Adrenal gland (tissue), 12 donors: ENCODE measurements around the gene CEACAM6. TPM values are rescaled to one million over a fixed set of nuclear protein-coding genes. Genes with fewer than 3 reads are reported as not detected.

Experiments used
- DNase-seq, 7 donors: peaks; one replicate each; pipeline ENCODE4 v3.0.0-alpha.2; 2019 to 2020
- H3K27ac ChIP-seq, 5 donors: fragments of 200-600 bp; sonication (generic) in 4 of 5; 1 replicate in 3 of 5; 2 replicates in 2 of 5; pipeline versions ENCODE4 v1.5.1 to v1.8.0; 2016 to 2020; ENCODE audit warnings: mild to moderate bottlenecking in 1 of 5
- H3K27me3 ChIP-seq: fragments of 200-600 bp; 2 replicates; pipeline ENCODE4 v1.8.0; 2021
- H3K36me3 ChIP-seq, 2 donors: fragments of 200-600 bp; replicated peaks in 1 of 2; 1 replicate in 1 of 2; 2 replicates in 1 of 2; pipeline versions ENCODE4 v1.5.1 to v1.8.0; 2018 to 2022
- H3K4me1 ChIP-seq, 2 donors: fragments of 200-600 bp; replicated peaks in 1 of 2; 1 replicate in 1 of 2; 2 replicates in 1 of 2; pipeline versions ENCODE4 v1.5.1 to v1.8.0; 2018 to 2021
- H3K4me3 ChIP-seq, 4 donors: fragments of 200-600 bp; sonication (generic) in 3 of 4; one replicate each; pipeline ENCODE4 v1.5.1; 2016 to 2018
- H3K9me3 ChIP-seq, 3 donors: fragments of 200-600 bp; sonication (generic) in 1 of 3; replicated peaks in 1 of 3; 1 replicate in 2 of 3; 2 replicates in 1 of 3; pipeline versions ENCODE4 v1.5.1 to v1.8.0; 2016 to 2021
- POLR2A ChIP-seq, 2 donors: fragments of 450-650 bp; IDR thresholded peaks; one replicate each; pipeline ENCODE4 v1.6.1; 2017; ENCODE audit warnings: antibody characterized with exemption in 2 of 2, mild to moderate bottlenecking in 2 of 2, moderate library complexity in 1 of 2
- WGBS, 4 donors: extraction: QIAGEN DNeasy Blood & Tissue Kit in 2 of 4; methylation state at CpG; one replicate each; pipeline versions ENCODE4 v1.1.5 to v1.1.7; 2013 to 2017; 5-methylcytosine and 5-hydroxymethylcytosine counted together
- intact Hi-C, 2 donors: fragments of 100-400 bp; cut with DNase I; formaldehyde crosslinking; loops; one replicate each; pipeline versions ENCODE4 v1.14.1 to v1.15.0; 2022 to 2023
- polyA plus RNA-seq, 3 donors: library from polyadenylated mRNA; stranded (reverse); fragments of 200-250 nt in 2 of 3; fragments of 350-450 nt in 1 of 3; fragmentation: Illumina TruSeq in 1 of 3; extraction: RNeasy Lipid Tissue Mini Kit (QIAGEN cat#74804) in 1 of 3; gene quantifications; one replicate each; pipeline ENCODE4 v1.2.3, GENCODE V29; 2013 to 2014
- total RNA-seq, 9 donors: library from RNA; depleted of rRNA in 4 of 9; stranded (reverse); fragments of >200 nt in 4 of 9; fragments of 120-200 nt in 1 of 9; fragmentation: NEBNext Ultra II Directional in 1 of 9; extraction: Animal tissue kit (Norgen Biotek cat#: 25700) in 1 of 9; gene quantifications; one replicate each; pipeline versions ENCODE4 v1.1.0 to v1.2.4, GENCODE V29; 2013 to 2023
- TF ChIP-seq, protein P1 (sequence below), 6 experiments: fragments of 450-650 bp in 4 of 6; fragments of 200-600 bp in 2 of 6; sonication (generic) in 1 of 6; IDR thresholded peaks; 1 replicate in 5 of 6; 2 replicates in 1 of 6; pipeline versions ENCODE4 v1.5.1 to v1.8.0; 2016 to 2021; ENCODE audit warnings: antibody characterized with exemption in 6 of 6, mild to moderate bottlenecking in 2 of 6, moderate library complexity in 1 of 6
- donor health status: healthy with polysubstance abuse.
- donor health status: Bipolar disorder and iron deficiency.
- donor health status: DM: yes; HTN: yes; CAD: no.
- donor health status: DM: no; HTN: no; CAD: no.
- donor health status: DM: no; HTN: no; CAD: no.
- donor health status: DM: yes; HTN: yes; CAD: no.

The CEACAM6 gene
- total and polyA plus RNA-seq, 12 donors, result 0.06 to 0.76 (median 0.24) TPM; not detected in 5

DNA sequence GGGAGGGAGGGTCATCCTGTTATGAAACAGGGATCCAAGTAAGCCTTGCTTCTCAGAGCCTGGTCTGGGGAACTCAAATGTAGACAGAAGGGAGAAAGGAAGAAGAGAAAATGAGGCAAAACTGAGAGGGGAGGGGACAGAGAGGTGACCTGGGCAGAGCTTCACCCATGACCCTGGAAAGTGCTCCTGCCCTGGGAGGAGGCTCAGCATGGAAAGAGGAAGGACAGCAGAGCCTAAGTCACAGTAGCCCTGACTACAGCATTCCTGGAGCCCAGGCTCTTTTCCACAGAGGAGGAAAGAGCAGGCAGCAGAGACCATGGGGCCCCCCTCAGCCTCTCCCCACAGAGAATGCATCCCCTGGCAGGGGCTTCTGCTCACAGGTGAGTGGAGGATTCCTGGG lies 41.0 kb downstream of the CEACAM6 start, which contains the start of gene CEACAM3:
CEACAM3 (plus strand) TSS at position 226 of the 400 bp plus-strand sequence; CDS start at position 317, 91 bp downstream.
- no peaks in the 10 kb centered on the region for H3K4me1 ChIP-seq
- intact Hi-C loops, result no loop called here
- no peaks in the 10 kb centered on the region for H3K36me3 ChIP-seq
- no peak within 1 kb of the TSS for H3K27ac ChIP-seq
- DNase-seq, result no peak
- H3K27me3 ChIP-seq, result peaks cover 9% of the 10 kb centered on the region
- TF ChIP-seq, protein P1, sequence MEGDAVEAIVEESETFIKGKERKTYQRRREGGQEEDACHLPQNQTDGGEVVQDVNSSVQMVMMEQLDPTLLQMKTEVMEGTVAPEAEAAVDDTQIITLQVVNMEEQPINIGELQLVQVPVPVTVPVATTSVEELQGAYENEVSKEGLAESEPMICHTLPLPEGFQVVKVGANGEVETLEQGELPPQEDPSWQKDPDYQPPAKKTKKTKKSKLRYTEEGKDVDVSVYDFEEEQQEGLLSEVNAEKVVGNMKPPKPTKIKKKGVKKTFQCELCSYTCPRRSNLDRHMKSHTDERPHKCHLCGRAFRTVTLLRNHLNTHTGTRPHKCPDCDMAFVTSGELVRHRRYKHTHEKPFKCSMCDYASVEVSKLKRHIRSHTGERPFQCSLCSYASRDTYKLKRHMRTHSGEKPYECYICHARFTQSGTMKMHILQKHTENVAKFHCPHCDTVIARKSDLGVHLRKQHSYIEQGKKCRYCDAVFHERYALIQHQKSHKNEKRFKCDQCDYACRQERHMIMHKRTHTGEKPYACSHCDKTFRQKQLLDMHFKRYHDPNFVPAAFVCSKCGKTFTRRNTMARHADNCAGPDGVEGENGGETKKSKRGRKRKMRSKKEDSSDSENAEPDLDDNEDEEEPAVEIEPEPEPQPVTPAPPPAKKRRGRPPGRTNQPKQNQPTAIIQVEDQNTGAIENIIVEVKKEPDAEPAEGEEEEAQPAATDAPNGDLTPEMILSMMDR (IDR thresholded peaks at IDR 0.05), result no peak
- no peak for TF ChIP-seq POLR2A (IDR thresholded peaks at IDR 0.05)
- H3K9me3 ChIP-seq, result no peaks in the 10 kb centered on the region
- no peak within 1 kb of the TSS for H3K4me3 ChIP-seq

DNA sequence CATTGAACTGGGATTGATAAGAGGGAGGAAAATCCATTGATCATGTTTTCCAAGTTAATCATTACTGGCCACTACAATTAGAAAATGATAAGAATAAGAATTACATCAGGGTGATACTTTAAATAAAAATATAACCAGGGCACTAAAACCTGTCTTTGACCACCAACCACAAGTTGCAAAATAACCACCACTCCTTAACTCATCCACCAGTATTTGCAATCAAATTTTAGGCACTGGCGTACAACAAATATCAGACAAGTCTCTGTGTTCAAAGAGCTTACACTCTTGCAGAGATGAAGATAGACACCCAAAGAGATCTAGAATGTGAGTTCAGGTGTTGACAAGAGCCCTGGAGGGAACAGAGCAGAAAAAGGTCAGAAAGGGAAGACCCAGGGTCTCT lies 41.6 kb downstream of the CEACAM6 start:
- WGBS, 4 donors, result 79 to 94% (median 84%) methylated on average over 1 of the region's 1 CpG
- no peak for DNase-seq
- TF ChIP-seq POLR2A (IDR thresholded peaks at IDR 0.05), result no peak
- TF ChIP-seq, protein P1 (IDR thresholded peaks at IDR 0.05), result no peak
- intact Hi-C loops, result no loop called here
- Histone ChIP-seq H3K4me3 (no peak overlapping the region), H3K4me1 (no peaks in the 10 kb centered on the region), H3K9me3 (no peaks in the 10 kb centered on the region), H3K36me3 (no peaks in the 10 kb centered on the region), H3K27me3 (peaks cover 9% of the 10 kb centered on the region), H3K27ac (no peak overlapping the region)

DNA sequence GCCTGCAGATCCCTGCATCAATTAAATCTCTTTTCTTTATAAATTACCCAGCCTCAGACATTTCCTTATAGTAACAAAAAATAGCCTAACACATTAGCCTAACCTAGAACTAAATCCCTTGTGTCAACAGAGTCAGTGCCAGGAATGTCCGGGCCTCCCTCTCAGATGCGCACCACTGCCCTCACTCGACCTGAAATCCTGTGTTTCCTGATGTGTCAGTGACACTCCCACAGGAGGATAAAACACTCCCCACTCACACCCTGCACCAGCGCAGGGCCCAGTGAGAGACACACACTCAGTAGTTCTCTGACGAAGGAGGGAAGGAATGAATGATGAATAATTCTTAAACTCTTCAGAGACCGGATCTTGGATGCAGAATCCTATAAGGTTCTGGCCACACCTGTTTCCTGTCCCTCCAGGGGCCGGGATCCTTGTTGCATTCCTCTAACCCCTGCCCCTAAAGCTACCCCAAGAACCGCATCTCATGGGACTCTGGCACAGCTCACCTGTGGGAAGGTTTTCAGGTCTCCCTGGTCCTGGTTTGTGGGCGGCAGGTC lies 44.2 kb downstream of the CEACAM6 start:
- intact Hi-C loops, result no loop called here
- H3K36me3 ChIP-seq, result no peaks in the 10 kb centered on the region
- TF ChIP-seq POLR2A (IDR thresholded peaks at IDR 0.05), result no peak
- TF ChIP-seq, protein P1 (IDR thresholded peaks at IDR 0.05), result no peak
- no peak overlapping the region for H3K27ac ChIP-seq
- no peaks in the 10 kb centered on the region for H3K4me1 ChIP-seq
- WGBS, 4 donors, result 58 to 69% (median 65%) methylated on average over 8 to 9 of the region's 9 CpGs
- no peaks in the 10 kb centered on the region for H3K9me3 ChIP-seq
- DNase-seq, result no peak
- no peaks in the 10 kb centered on the region for H3K27me3 ChIP-seq
- H3K4me3 ChIP-seq, result no peak overlapping the region

DNA sequence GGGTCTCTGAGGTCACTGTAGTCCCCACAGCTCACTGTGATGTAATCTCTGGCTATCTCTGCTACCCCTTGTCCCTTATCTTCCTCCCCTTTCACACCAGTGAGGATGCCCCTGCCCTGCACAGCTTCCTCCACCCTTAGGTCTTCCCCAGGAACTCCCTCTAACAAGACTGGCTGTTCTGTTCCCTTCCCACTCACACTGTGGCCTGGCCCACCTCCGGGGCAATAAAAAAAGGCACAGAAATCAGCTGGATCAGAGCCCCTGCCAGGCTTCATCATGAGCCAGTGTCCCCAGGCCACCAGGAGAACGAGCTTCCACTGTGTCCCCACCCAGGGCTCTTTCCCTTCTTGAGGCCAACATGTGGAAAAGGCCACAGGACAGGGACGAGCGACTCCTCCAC lies 45.7 kb downstream of the CEACAM6 start:
- 68 to 87% (median 78%) methylated on average over 4 of the region's 4 CpGs for WGBS, 4 donors
- Histone ChIP-seq H3K36me3 (no peaks in the 10 kb centered on the region), H3K4me3 (no peak overlapping the region), H3K27ac (no peak overlapping the region), H3K4me1 (no peaks in the 10 kb centered on the region), H3K27me3 (no peaks in the 10 kb centered on the region), H3K9me3 (no peaks in the 10 kb centered on the region)
- intact Hi-C loops, result no loop called here
- no peak for DNase-seq
- TF ChIP-seq, protein P1 (IDR thresholded peaks at IDR 0.05), result no peak
